Epithelial cell of esophagus (primary cell): ENCODE measurements around the gene LMBRD2.

Experiments
- DNase-seq: peaks from one replicate; pipeline ENCODE4 v3.0.0; 2010; ENCODE audit warnings: low read depth
- H3K4me3 ChIP-seq: 2 replicates; pipeline ENCODE4 v1.5.1; 2011; ENCODE audit warnings: mild to moderate bottlenecking, low read length, control low read depth
- CTCF ChIP-seq: IDR thresholded peaks from 2 replicates; pipeline ENCODE4 v1.5.1; 2011; ENCODE audit warnings: low read depth, mild to moderate bottlenecking, low read length, control low read depth, inconsistent platforms; ENCODE audit not compliant: insufficient read depth; ENCODE audit errors: missing control alignments

LMBRD2 gene

GRCh38 chr5:36174119-36174518 is 22.4 kb upstream of the LMBRD2 start:
- no peak for TF ChIP-seq CTCF
- H3K4me3 ChIP-seq = no peak overlapping the region
- DNase-seq = no peak

DNA sequence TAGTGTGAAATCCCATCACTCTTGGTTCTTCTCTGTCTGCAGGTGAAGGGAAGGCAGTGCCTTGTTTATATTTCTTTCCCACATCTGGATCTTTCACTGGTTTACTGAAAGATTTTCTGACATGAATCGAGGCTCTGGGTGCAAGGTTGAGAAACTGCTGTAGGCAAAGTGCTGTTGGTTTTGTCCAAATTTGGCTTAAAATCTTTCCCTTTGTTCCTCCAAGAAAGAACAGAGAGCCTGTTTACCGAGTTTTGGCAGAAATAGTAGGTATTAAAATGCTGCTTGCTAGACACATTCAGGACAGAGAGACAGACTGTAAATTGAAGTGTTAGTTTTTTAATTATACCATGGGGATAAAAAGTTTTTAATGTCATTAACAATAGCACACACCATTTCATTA is 21.7 kb upstream of the LMBRD2 start:
- no peak overlapping the region for H3K4me3 ChIP-seq
- TF ChIP-seq CTCF = no peak
- DNase-seq = no peak

DNA sequence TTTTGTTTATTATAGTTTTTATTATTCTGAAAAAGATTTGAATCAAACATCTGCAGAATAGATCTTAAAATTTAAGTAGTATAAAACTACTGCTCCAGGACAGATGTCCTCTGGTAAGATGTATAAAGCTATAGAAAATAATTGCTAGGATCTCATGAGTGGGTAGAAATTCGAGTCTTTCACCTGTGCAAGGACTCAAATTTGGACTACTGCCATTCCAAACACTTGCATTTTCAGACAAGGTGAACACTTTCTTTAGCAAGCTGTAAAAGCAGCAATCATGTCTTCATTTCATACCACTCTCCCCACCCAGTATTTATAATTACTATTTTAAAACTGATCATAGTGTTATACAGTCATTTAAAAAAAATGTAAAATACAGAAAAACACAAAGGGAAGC is 20.9 kb upstream of the LMBRD2 start:
- no peak for TF ChIP-seq CTCF
- DNase-seq = no peak
- H3K4me3 ChIP-seq = no peak overlapping the region

DNA sequence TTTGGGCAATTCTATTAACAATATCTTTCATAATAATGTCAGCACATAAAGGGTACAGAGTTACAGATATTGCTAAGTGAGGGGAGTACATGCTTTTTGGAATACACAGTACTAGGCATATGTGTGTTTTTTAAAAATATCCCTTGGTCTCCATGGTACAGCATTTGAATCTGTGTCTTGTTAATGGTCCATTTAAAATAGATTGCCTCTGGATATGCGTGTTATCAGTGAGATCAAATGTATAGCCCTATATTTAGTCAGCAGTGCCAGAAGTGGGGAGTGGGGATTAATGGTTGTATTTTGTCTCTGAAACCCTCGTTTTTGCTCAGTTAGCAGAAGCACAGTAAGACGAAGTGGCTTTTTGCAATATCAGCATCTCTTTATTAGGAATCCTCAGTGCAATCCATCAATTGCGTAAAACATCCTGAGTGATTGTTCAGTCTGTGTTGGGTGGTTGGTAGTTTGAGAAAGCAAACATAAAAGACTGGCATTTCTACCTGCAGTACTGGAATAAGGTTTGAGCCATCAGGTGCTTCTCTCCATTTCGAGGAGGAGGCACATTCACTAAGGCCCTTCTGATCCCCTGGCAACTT is 19.2 kb upstream of the LMBRD2 start:
- no peak for DNase-seq
- no peak overlapping the region for H3K4me3 ChIP-seq
- no peak for TF ChIP-seq CTCF

DNA sequence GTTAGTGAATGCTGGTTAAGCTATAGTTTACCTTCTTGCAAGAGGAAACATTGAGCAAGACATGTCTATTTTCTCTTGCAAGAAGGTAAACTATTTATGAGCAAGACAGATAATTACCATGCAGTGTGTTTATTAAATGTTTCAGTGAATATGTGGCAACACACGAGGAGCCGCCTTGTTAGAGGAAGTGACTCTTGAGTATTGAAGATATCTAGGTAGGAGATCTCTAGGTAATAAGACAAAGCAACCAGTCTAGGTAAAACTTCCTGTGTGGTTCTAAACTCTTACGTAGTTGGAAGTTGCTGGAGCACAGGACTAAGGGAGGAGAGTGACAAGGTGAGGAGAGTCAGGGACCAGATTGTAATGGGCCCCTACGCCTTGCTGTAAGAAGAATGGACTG is 17.1 kb upstream of the LMBRD2 start:
- peak; percentile 11 for DNase-seq
- H3K4me3 ChIP-seq = no peak overlapping the region
- TF ChIP-seq CTCF = no peak

DNA sequence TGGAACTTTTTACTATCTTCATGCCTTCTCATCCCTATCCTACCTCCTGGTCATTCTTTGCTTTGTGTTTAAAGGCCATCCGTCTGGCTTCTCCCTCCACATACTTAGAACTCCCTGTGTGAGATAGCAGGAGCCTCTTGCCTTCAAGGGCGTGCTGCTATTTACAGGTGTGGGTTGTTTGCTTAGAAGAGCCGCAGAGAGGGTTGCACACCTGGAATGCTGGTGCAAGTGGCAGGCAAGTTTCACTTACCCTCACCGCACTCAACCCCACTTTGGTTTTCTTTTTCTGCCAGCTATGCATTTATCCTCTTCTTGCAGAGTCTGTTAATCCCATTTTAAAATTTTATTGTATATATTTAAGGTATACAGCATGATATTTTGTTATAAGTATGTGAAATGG is 12.8 kb upstream of the LMBRD2 start:
- no peak overlapping the region for H3K4me3 ChIP-seq
- TF ChIP-seq CTCF = no peak

DNA sequence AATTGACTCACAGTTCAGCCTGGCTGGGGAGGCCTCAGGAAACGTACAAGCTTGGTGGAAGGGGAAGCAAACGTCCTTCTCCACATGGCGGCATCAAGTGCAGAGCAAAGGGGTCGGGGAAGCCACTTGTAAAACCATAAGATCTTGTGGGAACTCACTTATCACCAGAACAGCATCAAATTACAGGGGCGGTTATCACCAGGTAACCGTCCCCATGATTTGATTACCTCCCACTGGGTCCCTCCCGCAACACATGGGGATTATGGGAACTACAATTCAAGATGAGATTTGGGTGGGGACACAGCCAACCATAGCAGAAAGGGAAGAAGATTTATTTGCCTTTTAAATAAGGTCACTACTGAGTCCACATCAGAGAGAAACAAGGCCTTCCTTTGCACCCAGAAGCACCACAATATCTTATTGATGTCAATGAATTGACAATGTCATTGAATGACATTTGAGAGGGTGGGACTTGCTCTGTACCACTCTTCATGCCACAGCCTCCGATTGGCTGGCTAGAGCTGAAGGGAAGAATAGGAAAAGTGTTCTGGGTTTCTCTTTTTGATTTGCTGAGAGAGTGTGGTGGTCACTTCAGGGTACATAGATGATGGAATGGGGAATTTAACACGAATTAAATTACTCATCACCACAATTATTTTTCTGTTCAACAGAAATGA is 11.3 kb upstream of the LMBRD2 start:
- no peak for DNase-seq
- TF ChIP-seq CTCF = no peak
- no peak overlapping the region for H3K4me3 ChIP-seq

More for the DNA sequence above, 12.8 kb upstream of the LMBRD2 start:
- DNase-seq = no peak
